Mesothelial cell of epicardium (in vitro differentiated cells): ENCODE measurements around the gene ARHGEF3. TPM values are rescaled to one million over a fixed set of nuclear protein-coding genes. Genes with fewer than 3 reads are reported as not detected.

Experiments
- DNase-seq, 2 experiments: peaks; one replicate each; pipeline ENCODE4 v3.0.0; 2021; ENCODE audit warnings: low spot score in 2 of 2; ENCODE audit not compliant: unreplicated experiment in 2 of 2
- H3K27ac Mint-ChIP-seq: 2 replicates; pipeline ENCODE4 v1.8.0; 2021; ENCODE audit warnings: mixed read lengths
- H3K27me3 Mint-ChIP-seq: 2 replicates; pipeline ENCODE4 v1.8.0; 2021; ENCODE audit warnings: low read depth, mixed read lengths
- H3K36me3 Mint-ChIP-seq: 2 replicates; pipeline ENCODE4 v1.8.0; 2021; ENCODE audit warnings: mixed read lengths
- H3K4me1 Mint-ChIP-seq: 2 replicates; pipeline ENCODE4 v1.8.0; 2021; ENCODE audit warnings: mixed read lengths
- H3K4me3 Mint-ChIP-seq: 2 replicates; pipeline ENCODE4 v1.8.0; 2021; ENCODE audit warnings: mild to moderate bottlenecking, moderate library complexity, mixed read lengths
- H3K9me3 Mint-ChIP-seq: 2 replicates; pipeline ENCODE4 v1.8.0; 2021; ENCODE audit warnings: mixed read lengths
- CTCF ChIP-seq: fragments of 200-600 bp; sonication (generic); IDR thresholded peaks from one replicate; pipeline ENCODE4 v1.5.0; 2021; ENCODE audit warnings: antibody characterized with exemption; ENCODE audit not compliant: unreplicated experiment
- total RNA-seq: library from RNA; stranded (reverse); gene quantifications from 3 replicates; pipeline ENCODE4 v1.2.1, GENCODE V29; 2021

The ARHGEF3 gene
- total RNA-seq, 1 donor from 2014 or later: 29.0 TPM

- H3K27ac Mint-ChIP-seq: no peak overlapping the region
- no peak for TF ChIP-seq CTCF
- H3K36me3 Mint-ChIP-seq: peaks cover 25% of the 10 kb centered on the region
- no peak for DNase-seq
- peaks cover 9% of the 10 kb centered on the region for H3K9me3 Mint-ChIP-seq
- H3K27me3 Mint-ChIP-seq: no peaks in the 10 kb centered on the region
- H3K4me3 Mint-ChIP-seq: no peak overlapping the region
- H3K4me1 Mint-ChIP-seq: peaks cover 20% of the 10 kb centered on the region
These were observed 121.6 kb downstream of the ARHGEF3 start for GRCh38 chr3:56680054-56680580.

Other genes with a start within 250 kb of the ARHGEF3 start
- gene CCDC66, start 244.8 kb downstream of the ARHGEF3 start, total RNA-seq: 36.0 to 40.8 TPM (median 36.2 TPM) in 3 replicates
- gene TASOR, start 118.7 kb downstream of the ARHGEF3 start, total RNA-seq: 81.4 to 83.9 TPM (median 83.2 TPM) in 3 replicates